NOMO-1 (cell line): Measurements from ENCODE around the gene ANKS1B.
A peak's percentile ranks its signal among the peaks of the same experiment; 100 is the strongest.
"Not testable (repeated sequence)": the region's sequence is repeated elsewhere in the genome, so short reads cannot be mapped to it uniquely, and the experiment has no call there.

Experiments used
- DNase-seq, 2 experiments: peaks; one replicate each; lab custom pipeline; 2025; ENCODE audit not compliant: unreplicated experiment in 2 of 2; lab: John Stamatoyannopoulos, UW

Gene ANKS1B

DNA sequence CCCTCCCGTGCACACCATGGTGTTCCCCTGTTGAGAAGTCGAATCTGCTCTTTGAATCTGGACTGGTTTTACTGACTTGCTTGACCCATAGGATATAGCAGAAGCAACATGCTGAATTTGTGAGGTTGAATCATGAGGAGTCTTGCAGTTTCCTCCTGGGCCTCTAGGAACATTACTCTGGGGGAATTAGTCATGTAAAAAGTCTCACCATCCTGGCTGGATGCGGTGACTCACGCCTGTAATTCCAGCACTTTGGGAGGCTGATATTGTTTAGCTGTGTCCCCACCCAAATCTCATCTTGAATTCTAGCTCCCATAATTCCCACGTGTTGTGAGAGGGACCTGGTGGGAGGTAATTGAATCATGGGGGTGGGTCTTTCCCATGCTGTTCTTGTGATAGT lies 1228.9 kb downstream of the ANKS1B start:
- not testable (repeated sequence) for DNase-seq

- DNase-seq, result no peak
These were observed 1230.6 kb downstream of the ANKS1B start for GRCh38 chr12:98754095-98754494.

GRCh38 chr12:98752726-98753125 lies 1232.0 kb downstream of the ANKS1B start:
- no peak for DNase-seq

GRCh38 chr12:98751580-98752115 lies 1233.1 kb downstream of the ANKS1B start:
- no peak for DNase-seq

- no peak for DNase-seq
These were observed 1234.2 kb downstream of the ANKS1B start for GRCh38 chr12:98750511-98750910.

DNA sequence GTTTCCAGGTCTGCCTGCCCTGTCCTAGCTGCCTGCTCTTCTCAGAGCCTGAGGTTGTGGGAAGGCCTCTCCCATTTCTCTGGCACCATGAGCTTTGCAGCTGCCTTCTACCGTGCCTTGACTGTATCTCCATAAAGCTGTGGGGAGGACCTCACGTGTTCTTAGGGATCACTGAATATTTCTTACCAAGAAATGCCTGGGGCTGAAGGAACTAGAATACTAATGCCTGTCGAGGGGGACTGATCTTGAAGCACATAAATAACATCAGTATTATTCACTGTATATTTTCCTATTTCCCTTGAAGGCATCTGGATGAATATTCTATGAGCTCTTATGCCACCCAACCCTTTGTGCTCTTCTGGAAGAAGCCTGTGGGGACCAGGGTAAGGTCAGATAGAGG lies 1236.3 kb downstream of the ANKS1B start:
- no peak for DNase-seq

GRCh38 chr12:98745578-98746391 lies 1239.0 kb downstream of the ANKS1B start:
- DNase-seq, result peak in 1 of 2 experiments; percentile 10

DNA sequence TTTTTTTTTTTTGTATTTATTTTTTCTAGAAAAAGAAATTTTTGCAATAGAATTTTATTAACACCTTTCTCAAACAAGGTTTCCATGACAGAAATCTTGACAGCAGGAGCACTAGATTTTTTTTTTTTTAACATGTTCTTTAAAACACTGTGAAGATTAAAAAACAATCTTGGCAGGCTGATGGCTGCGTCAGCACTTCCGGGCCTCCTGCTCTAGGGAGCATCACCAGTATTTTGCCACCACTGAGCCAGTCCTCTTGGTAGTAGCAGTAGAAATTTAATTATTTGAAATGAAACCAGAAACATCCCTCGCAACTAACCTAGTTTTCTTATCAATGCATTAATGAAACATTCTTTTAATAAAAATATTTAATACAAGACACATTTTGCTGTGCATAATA lies 1240.1 kb downstream of the ANKS1B start:
- DNase-seq, result no peak

- DNase-seq, result peak; percentile 18 to 29
These were observed 1241.3 kb downstream of the ANKS1B start for GRCh38 chr12:98743362-98743953.

- DNase-seq, result no peak
These were observed 1243.0 kb downstream of the ANKS1B start for GRCh38 chr12:98741556-98742265.

GRCh38 chr12:98741196-98741555 lies 1243.6 kb downstream of the ANKS1B start:
- no peak for DNase-seq

- DNase-seq, result no peak
These were observed 1244.0 kb downstream of the ANKS1B start for GRCh38 chr12:98740751-98741150.

- no peak for DNase-seq
These were observed 1246.2 kb downstream of the ANKS1B start for GRCh38 chr12:98738539-98738938.

GRCh38 chr12:98738002-98738401 lies 1246.7 kb downstream of the ANKS1B start:
- DNase-seq, result no peak

DNA sequence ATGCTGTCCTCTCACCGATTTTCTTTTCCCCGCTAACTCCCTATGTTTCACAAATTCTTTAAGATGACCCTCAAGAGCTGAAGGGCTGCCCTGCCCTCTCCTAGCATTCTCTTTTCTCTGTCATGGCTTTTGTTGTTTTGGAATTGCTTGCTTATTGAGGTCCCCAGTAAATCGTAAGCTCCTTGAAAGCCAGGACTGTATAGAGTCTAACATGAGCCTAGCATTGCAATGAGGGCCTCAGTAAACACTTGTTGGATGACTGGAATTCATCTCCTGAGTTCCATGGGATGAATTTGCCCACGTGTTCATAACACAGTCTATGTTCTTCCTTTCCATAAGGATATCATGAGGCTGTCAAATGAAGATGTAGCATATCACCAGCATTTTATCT lies 1247.4 kb downstream of the ANKS1B start:
- DNase-seq, result no peak

DNA sequence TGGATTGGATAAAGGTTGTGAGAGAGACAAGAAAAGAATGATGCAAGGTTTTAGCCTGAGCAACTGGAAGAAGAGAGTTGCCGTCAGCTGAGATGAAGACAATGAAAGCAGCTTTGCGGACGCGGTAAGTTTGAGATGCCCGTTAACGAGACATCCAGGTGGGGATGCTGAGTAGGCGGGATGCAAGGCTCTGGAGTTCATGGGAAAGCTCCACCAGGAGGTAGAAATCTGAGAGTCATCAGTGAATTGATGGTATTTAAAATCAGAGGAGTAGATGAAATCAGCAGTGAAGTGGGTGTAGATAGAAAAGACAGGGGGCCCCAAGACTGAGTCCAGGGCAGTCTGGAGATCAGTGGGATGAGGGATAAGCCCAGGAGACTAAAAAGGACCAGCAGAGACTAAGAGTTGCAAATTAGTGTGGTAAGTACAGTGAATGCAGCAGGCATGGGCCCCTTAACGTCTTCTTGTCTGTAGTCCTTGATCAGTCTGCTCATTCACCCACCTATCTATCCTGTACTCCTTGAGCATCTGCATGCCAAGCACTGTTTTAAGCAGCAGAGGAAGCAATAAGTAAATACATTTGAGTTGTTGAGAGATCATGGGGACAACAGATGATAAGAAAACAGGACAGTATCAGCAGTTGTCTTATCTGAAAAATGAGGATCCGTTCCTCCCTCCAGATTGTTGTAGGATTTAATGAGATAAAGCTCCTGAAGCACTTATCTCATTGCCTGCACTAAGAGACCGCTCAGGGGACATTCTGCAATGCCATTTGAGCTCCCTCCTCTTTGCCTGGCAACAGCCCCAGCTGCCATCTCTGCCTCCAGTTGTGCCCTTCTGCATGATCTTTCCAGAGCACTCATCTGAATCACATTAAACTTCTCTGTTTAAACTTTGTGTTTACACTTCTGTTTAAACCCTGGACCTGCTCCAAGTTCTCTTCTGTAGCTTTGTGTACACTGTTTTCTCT lies 1248.1 kb downstream of the ANKS1B start:
- no peak for DNase-seq

- no peak for DNase-seq
These were observed 1248.9 kb downstream of the ANKS1B start for GRCh38 chr12:98735821-98736220.

DNA sequence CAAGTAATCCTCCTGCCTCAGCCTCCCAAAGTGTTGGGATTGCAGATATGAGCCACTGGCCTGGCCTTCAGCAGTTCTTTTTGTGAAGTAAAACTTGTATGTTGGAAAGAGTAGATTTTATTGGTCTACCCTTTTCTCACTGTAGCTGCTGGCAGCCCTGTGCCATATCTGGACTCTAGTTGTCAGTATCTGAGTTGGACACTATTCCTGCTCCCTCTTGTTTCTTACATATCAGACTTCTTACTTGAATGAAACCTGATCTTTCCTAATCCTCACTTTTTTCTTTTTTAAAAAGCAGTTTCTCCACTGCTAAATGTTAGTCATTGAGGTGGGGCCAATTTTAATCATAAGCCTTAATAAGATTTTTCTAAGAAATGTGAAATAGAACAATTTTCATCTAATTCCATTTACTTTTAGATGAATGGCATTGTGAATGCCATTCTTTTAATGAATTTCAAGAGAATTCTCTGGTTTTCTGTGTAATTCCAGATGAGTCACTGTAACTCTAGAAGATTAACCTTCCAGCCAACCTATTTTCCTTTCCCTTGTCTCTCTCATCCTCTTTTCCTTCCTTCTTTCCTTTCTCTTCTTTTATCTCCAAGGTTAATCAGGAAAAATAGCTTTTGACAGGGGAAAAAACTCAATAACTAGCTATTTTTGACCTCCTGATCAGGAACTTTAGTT lies 1250.9 kb downstream of the ANKS1B start:
- no peak for DNase-seq

GRCh38 chr12:98730412-98730811 lies 1254.3 kb downstream of the ANKS1B start:
- no peak for DNase-seq

DNA sequence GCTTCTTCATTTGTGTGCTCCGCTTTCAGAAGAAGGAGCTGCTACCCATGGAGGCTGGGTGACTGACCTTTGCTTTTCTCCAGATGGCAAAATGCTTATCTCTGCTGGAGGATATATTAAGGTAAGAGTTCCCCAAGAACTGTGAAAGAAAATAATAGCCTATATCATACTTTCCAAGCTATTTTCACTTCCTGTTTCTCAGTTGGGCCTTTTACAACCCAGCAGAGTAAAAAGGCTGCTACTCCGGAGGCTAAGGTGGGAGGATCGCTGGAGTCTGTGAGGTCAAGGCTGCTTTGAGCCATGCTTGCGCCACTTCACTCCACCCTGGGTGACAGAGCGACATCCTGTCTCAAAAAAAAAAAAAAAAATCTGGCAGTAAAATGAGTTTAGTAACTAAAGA lies 1257.5 kb downstream of the ANKS1B start:
- DNase-seq, result peak; percentile 52 to 76
